Transverse colon (tissue), 4 donors: ENCODE results near the gene AMN. TPM values are rescaled to one million over a fixed set of nuclear protein-coding genes. Genes with fewer than 3 reads are reported as not detected.
"Not testable (repeated sequence)": the region's sequence is repeated elsewhere in the genome, so short reads cannot be mapped to it uniquely, and the experiment has no call there.

Experiments
- DNase-seq: peaks from one replicate; pipeline ENCODE4 v3.0.0-alpha.2; 2019
- H3K27ac ChIP-seq, 4 donors: fragments of 200-600 bp; sonication (generic); 2 replicates each; pipeline ENCODE4 v1.5.1; 2016 to 2018; ENCODE audit warnings: inconsistent platforms in 4 of 4
- H3K27me3 ChIP-seq: fragments of 200-600 bp; sonication (generic); 2 replicates; pipeline ENCODE4 v1.5.1; 2017; ENCODE audit warnings: inconsistent platforms
- H3K36me3 ChIP-seq, 4 donors: fragments of 200-600 bp; sonication (generic); 2 replicates each; pipeline ENCODE4 v1.5.1; 2017 to 2019; ENCODE audit warnings: inconsistent platforms in 4 of 4
- H3K4me1 ChIP-seq, 4 donors: fragments of 200-600 bp; sonication (generic); 2 replicates each; pipeline ENCODE4 v1.5.1; 2017 to 2020; ENCODE audit warnings: inconsistent platforms in 4 of 4
- H3K4me3 ChIP-seq, 4 donors: fragments of 200-600 bp; sonication (generic); 1 replicate in 1 of 4; 2 replicates in 3 of 4; pipeline versions ENCODE4 v1.5.1 to v1.6.1; 2017 to 2019; ENCODE audit warnings: inconsistent platforms in 4 of 4
- H3K9me3 ChIP-seq, 2 donors: fragments of 200-600 bp; sonication (generic); 2 replicates each; pipeline ENCODE4 v1.5.1; 2017 to 2019; ENCODE audit warnings: inconsistent platforms in 2 of 2
- CTCF ChIP-seq, 5 experiments: fragments of 200-600 bp in 3 of 5; fragments of 450-650 bp in 2 of 5; sonication (generic) in 3 of 5; IDR thresholded peaks; 1 replicate in 2 of 5; 2 replicates in 3 of 5; pipeline ENCODE4 v1.5.1; 2016 to 2017; ENCODE audit warnings: antibody characterized with exemption in 5 of 5, inconsistent platforms in 3 of 5, mild to moderate bottlenecking in 2 of 5, moderate library complexity in 1 of 5
- EP300 ChIP-seq: sonication (generic); formaldehyde crosslinking; IDR thresholded peaks from one replicate; pipeline ENCODE4 v1.6.1; 2017; ENCODE audit warnings: antibody characterized with exemption, low read depth
- POLR2A ChIP-seq: fragments of 450-650 bp; IDR thresholded peaks from one replicate; pipeline ENCODE4 v1.6.1; 2016; ENCODE audit warnings: antibody characterized with exemption, mild to moderate bottlenecking, moderate library complexity
- POLR2AphosphoS5 ChIP-seq, 3 donors: sonication (generic); formaldehyde crosslinking; IDR thresholded peaks; one replicate each; pipeline ENCODE4 v1.6.1; 2016; ENCODE audit warnings: antibody characterized with exemption in 3 of 3
- WGBS, 2 donors: methylation state at CpG; one replicate each; pipeline ENCODE4 v1.1.5; 2018; ENCODE audit warnings: low coverage in 1 of 2; 5-methylcytosine and 5-hydroxymethylcytosine counted together
- in situ Hi-C, 4 donors: fragments of 200-750 bp; cut with MboI; loops; one replicate each; pipeline versions ENCODE4 v1.15.0 to v1.15.1; 2017; ENCODE audit warnings: low sequenced_read_pairs in 3 of 4, low pct_ligation_motif_present in 1 of 4, low pct_unique_long_range_greater_than_20kb in 1 of 4
- intact Hi-C: fragments of 100-400 bp; cut with DNase I; formaldehyde crosslinking; loops from one replicate; pipeline ENCODE4 v1.15.1; 2023; ENCODE audit warnings: low total_unique reads
- total RNA-seq, 4 donors: library from RNA; depleted of rRNA; stranded (reverse); fragments of >200 nt; gene quantifications; one replicate each; pipeline ENCODE4 v1.1.0, GENCODE V29; 2016

Gene AMN
- total RNA-seq, 4 donors from 2014 or later = 306 to 597 (median 420) TPM

DNA sequence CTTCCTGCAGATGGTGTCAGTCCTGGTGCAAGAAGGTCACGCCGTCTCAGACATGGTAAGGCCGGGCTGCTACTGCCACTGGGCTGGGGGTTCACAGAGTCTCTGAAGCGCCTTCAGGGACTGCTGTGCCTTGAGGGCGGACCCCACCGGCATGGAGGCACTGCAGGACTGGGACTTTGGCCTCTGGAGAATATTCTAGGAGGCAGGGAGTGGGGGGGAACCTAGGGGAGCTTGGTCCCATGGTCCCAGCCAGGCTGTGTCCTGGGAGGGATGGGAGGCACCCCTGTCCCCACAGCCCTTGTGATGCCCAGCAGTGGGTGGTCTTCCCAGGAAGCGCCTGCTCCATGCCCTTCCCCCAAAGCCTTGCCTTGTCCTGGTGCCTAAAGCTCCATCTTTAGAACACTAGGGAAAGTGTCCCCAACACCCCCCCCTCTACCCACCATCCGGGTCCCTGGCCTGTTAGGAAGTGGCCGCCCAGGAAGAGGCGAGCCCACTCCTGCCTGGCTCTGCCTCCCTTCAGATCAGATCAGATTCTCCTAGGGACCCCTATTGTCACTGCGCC, 1.5 kb downstream of the AMN start:
- Histone ChIP-seq H3K4me1 (peaks cover 0 to 37% (median 26%) of the 10 kb centered on the region in 4 donors), H3K36me3 (no peaks in the 10 kb centered on the region), H3K4me3 (peak overlapping the region in 3 of 4 donors; percentile 25 to 54 (median 46)), H3K27me3 (peaks cover 43% of the 10 kb centered on the region), H3K27ac (peak overlapping the region in 3 of 4 donors; percentile 63 to 83 (median 68)), H3K9me3 (no peaks in the 10 kb centered on the region)
- TF ChIP-seq POLR2AphosphoS5 (IDR thresholded peaks at IDR 0.05) (no peak), CTCF (IDR thresholded peaks at IDR 0.05) (no peak), EP300 (no peak), POLR2A (no peak)
- peak; percentile 29 for DNase-seq
- WGBS, 2 donors = 82% methylated on average over 5 of the region's 11 CpGs; no CpG with 5 or more reads in 1 of the 2 donors
- in situ Hi-C loops (loop anchor here in 3 of 4 donors (25.0 kb wide), 2 partner anchors 162 to 237 kb away; no protein-coding TSS in a partner anchor), intact Hi-C loops (no loop called here)

DNA sequence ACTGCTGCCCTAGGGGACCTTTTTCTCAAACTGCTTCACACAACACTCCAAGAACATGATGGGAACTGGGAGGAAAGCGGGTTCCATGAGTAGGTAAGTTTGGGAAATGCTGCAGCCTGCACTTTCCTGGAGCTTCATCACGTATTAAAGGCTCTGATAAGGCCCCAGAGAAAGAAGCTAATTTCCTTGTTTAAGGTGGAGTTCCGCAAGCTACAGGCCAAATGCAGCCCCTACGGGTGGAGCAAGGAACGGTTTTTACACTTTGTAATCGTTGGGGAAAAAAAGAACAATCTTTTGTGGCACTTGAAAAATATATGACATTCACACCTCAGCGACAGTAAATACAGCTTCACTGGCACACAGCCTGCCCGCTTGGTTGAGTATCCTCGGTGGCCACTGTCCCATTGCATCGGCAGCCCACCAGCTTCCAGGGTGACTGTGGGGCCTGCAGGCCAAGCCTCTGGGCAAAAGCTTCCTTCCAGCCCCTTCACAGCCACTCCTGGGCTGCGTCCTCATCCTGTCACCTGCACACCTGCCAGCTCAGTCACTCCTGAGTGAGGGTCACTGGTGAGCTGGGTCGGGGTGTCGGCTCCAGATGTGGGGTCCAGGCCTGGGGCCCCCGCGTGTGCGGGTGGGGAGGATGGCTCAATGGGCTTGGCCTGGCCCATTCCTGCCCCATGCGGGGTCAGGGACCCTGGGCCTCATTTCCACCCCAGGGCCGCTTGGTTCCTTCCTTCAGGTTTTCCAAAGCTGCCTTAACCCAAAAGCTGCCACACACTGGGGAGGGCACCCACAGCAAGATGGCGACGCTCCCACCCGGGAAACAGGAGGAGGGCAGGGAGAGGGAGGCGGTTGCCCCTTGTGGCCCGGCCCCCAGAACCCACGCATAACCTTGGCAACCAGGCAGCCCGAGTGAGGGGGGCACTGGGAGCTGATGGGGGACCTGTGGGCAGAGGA, 2.4 kb downstream of the AMN start:
- H3K9me3 ChIP-seq = no peaks in the 10 kb centered on the region
- no peak for DNase-seq
- WGBS, 2 donors = 45 to 86% methylated on average over 4 to 22 of the region's 25 CpGs
- in situ Hi-C loops = loop anchor here in 3 of 4 donors (25.0 kb wide), 2 partner anchors 163 to 238 kb away; no protein-coding TSS in a partner anchor
- intact Hi-C loops = no loop called here
- no peaks in the 10 kb centered on the region for H3K36me3 ChIP-seq
- H3K27ac ChIP-seq = no peak overlapping the region
- H3K4me3 ChIP-seq = no peak overlapping the region
- H3K27me3 ChIP-seq = peaks cover 52% of the 10 kb centered on the region
- peaks cover 6 to 46% (median 35%) of the 10 kb centered on the region in 4 donors for H3K4me1 ChIP-seq
- TF ChIP-seq POLR2AphosphoS5 (IDR thresholded peaks at IDR 0.05) = no peak
- no peak for TF ChIP-seq EP300
- TF ChIP-seq POLR2A = no peak
- no peak for TF ChIP-seq CTCF (IDR thresholded peaks at IDR 0.05)

- Histone ChIP-seq H3K27ac (no peak overlapping the region), H3K4me1 (peaks cover 6 to 54% (median 40%) of the 10 kb centered on the region in 4 donors), H3K27me3 (peaks cover 59% of the 10 kb centered on the region), H3K36me3 (no peaks in the 10 kb centered on the region), H3K9me3 (no peaks in the 10 kb centered on the region), H3K4me3 (no peak overlapping the region)
- WGBS, 2 donors = 86% methylated on average over 11 of the region's 11 CpGs; no CpG with 5 or more reads in 1 of the 2 donors
- in situ Hi-C loops = no loop called here
- DNase-seq = no peak
- intact Hi-C loops = no loop called here
- TF ChIP-seq EP300 (no peak), POLR2AphosphoS5 (IDR thresholded peaks at IDR 0.05) (no peak)
Observed at GRCh38 chr14:102925646-102926045, 3.2 kb downstream of the AMN start.

DNA sequence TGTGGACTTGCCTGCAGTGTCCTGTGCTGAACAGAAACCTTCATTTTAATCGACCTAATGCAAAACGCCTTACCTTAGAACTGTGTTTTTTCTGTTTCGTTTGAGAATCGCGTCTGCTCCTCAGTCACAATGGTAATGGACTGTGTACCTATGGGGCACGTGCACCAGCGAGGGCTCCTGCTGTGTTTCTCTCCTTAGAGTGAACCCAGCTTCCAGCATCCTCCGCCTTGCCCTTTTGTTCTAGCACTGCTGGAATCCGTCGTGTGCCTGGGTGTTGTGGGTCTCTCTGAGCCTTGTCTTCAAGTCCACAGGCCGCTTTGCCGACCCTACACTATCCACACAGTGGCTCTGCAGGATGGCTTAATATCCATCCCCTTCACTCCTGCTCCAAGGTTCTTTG, 3.6 kb downstream of the AMN start:
- intact Hi-C loops (no loop called here), in situ Hi-C loops (no loop called here)
- Histone ChIP-seq H3K36me3 (no peaks in the 10 kb centered on the region), H3K4me1 (peaks cover 6 to 55% (median 42%) of the 10 kb centered on the region in 4 donors), H3K27ac (no peak overlapping the region), H3K9me3 (no peaks in the 10 kb centered on the region), H3K4me3 (no peak overlapping the region), H3K27me3 (peaks cover 64% of the 10 kb centered on the region)
- TF ChIP-seq POLR2AphosphoS5 (IDR thresholded peaks at IDR 0.05) (no peak), EP300 (no peak), POLR2A (no peak), CTCF (IDR thresholded peaks at IDR 0.05) (no peak)
- DNase-seq = no peak
- 70 to 78% methylated on average over 2 to 12 of the region's 12 CpGs for WGBS, 2 donors

- intact Hi-C loops, H3K9me3 ChIP-seq, DNase-seq, H3K36me3 ChIP-seq, H3K4me3 ChIP-seq, in situ Hi-C loops: not testable (repeated sequence)
- Histone ChIP-seq H3K27me3 (peaks cover 64% of the 10 kb centered on the region), H3K27ac (peak overlapping the region; percentile 88 to 95 (median 92)), H3K4me1 (peaks cover 6 to 55% (median 42%) of the 10 kb centered on the region in 4 donors)
- WGBS, 2 donors = 86% methylated on average over 10 of the region's 10 CpGs; no CpG with 5 or more reads in 1 of the 2 donors
Observed at GRCh38 chr14:102926840-102927239, 4.4 kb downstream of the AMN start.
